ENCODE results near the gene SH3BP2.

SH3BP2 gene

GRCh38 chr4:2858451-2859217 is 65.7 kb downstream of the SH3BP2 start:
- no peak for DNase-seq

- no peak for DNase-seq
Observed at GRCh38 chr4:2859514-2859913, 66.6 kb downstream of the SH3BP2 start.

DNA sequence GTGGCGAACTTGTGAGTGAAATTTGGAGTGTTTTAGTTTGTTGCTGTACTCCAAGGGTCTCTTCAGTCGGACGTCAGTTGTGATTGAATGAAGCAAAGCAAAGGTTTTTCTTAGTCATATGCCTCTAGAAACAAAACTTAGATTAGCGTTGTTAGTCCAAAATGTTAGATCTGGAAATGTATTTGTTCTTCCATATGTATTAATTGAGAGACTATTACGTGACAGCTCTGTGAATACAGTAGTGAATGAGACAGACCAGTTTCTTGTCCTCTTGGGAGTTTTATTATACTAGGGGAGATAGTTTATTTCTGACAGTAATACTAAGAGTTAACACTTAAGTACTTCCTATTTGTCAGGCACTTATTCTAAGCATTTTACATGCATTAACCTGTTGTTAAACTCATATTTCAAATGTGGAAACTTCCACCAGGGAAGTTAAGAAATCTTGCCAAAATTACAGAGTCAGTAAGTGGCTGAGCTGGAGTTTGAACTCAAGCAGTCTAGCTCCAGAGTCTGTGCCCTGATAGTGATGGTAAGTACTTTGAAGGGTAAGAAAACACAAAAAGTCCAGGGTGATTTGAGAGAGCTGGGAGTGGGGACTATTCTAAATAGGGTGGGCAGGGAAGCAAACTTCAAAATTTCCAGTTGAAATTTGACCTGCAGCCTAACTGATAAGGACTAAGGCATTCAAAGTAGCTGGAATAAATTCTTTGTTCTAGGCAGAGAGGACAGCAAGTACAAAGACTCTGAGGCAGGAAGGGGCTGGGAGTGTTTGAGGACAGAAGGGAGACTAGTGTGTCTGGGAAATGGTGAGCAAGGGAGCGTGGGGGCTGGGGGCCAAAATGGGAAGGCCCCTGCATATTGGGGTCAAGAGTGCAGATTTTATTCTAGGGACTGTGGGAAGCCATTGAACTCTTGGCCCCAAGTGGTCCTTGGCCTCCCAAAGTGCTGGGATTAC is 67.8 kb downstream of the SH3BP2 start:
- no peak for DNase-seq

GRCh38 chr4:2861631-2862436 is 68.9 kb downstream of the SH3BP2 start:
- DNase-seq = no peak

DNA sequence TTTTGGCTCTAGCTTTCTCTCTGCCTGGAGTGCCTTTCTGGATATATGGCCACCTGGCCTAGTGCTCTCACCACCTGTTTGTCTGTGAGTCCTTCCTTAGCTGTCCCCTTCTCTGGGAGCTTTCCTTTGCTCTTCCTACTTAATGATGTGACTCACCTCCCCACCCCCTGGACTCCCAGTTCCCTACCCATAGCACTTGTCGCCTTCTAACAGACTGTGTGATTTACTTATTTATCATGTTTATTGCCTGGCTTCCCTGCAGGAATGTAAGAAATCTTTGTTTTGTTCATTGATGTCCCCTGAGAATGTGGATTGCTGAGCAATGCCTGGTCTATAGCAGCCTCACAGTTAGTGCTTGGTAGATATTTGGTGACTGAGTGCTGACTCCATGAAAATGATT is 69.6 kb downstream of the SH3BP2 start:
- no peak for DNase-seq

GRCh38 chr4:2863649-2864048 is 70.8 kb downstream of the SH3BP2 start:
- DNase-seq = no peak

DNA sequence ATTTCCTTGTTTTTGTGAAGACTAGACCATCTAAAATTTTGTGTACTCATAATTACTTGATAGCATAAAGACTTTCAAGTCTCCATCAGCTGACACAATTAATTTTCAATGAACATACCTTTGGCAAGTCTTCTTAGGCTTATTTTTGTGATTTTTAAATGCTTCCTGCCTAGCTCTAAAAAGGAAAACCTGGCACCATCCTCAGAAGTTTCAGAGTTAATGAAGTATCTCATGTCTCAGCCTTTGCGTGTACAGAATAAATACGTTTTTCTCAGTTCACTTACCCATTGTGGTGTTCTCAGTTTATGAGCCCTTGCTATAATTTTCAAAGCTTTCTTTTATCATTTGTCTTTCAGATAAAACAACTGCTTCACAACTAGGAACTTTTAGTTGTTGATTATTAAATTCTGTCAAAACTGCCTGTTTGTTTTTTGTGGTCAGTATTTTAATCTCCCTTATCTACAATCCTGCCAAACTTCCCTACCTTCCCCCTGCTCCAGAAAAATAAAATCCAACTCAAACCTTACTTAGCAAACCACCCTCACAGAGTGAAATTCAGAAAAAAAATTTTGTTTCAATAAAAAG is 72.4 kb downstream of the SH3BP2 start:
- DNase-seq = no peak

DNA sequence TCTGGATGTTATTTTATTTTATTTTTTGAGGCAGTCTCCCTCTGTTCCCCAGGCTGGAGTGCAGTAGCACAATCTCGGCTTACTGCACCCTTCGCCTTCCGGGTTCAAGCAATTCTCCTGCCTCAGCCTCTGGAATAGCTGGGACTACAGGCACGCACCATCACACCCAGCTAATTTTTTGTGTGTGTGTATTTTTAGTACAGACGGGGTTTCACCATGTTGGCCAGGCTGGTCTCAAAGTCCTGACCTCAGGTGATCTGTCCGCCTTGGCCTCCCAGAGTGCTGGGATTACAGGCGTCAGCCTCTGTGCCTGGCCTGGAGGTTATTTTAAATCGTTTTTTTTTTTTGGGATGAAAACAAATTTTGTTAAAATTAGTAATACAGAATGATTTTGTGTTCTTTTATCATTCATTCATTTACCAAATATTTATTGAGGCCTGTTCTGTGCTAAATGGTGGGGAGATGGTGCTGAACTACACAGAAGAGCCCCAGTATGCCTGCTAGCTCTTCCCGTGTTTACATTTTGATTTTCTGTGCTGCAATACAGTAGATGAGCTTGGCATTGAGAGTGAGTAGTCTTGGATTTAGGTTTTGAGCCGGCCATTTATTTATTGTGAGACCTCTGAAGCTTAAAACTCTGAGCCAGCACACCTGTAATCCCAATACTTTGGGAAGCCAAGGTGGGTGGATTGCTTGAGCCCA is 73.4 kb downstream of the SH3BP2 start:
- DNase-seq = no peak

GRCh38 chr4:2866891-2867290 is 74.0 kb downstream of the SH3BP2 start:
- no peak for DNase-seq

DNA sequence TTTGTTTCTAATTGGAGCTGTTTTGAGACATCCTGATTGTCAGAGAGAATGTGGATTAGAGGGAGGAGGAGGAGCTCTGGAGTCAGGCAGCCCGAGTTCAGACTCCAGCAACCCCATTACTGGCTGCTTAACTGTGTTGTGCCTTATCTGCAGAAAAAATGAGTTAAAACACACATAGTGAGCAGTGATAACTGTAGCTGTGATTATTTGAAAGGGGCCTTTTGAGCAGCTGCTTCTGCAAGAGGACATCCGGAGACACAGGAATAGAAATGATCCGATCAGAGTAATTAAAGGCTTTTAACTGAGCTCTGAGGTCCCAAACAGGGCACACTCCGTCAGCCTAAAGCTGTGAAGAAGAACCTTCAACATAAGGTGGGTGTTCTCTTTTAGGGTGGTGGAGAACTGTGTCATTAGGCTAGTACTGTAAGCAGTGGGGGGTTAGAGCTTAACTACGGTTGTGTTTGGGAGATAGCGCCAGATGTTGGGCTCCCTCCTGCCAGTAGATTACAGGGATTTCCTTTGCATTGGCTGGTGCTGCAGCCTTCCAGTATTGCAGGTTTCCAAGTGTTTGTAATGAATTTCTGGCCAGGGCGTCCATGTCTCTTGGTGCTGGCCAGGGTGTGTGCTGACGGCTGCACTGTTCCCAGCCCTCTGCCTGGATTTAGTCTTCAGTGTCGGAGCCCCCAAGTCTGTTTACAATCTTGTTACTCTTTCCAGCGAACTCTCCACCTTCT is 75.0 kb downstream of the SH3BP2 start:
- no peak for DNase-seq

GRCh38 chr4:2868877-2869487 is 76.1 kb downstream of the SH3BP2 start:
- no peak for DNase-seq

- no peak for DNase-seq
Observed at GRCh38 chr4:2869659-2870058, 76.8 kb downstream of the SH3BP2 start.

- DNase-seq = no peak
Observed at GRCh38 chr4:2870082-2870481, 77.2 kb downstream of the SH3BP2 start.

- no peak for DNase-seq
Observed at GRCh38 chr4:2871466-2871865, 78.6 kb downstream of the SH3BP2 start.

- DNase-seq = no peak
Observed at GRCh38 chr4:2871911-2872310, 79.0 kb downstream of the SH3BP2 start.

DNA sequence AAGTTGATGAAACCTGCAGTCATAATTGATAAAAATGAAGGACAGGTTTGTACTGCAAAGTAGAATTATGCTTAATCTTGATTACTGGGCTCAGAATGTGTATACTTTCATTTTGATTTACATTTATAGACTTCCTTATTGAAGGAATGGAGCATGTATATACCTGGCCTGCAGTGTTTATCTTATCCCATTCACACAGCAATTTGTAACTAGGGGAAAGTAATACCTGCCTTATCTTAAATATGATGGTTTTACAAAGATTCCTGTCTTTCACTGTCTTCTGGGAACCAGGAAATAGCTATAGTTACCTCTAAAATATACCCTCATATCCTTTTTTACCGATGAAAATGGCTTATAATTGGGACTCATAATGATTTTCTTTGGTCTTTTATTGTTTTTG is 80.4 kb downstream of the SH3BP2 start:
- DNase-seq = no peak

GRCh38 chr4:2874861-2875260 is 82.0 kb downstream of the SH3BP2 start:
- no peak for DNase-seq

- no peak for DNase-seq
Observed at GRCh38 chr4:2875556-2875955, 82.7 kb downstream of the SH3BP2 start.

- DNase-seq = no peak
Observed at GRCh38 chr4:2878346-2878745, 85.5 kb downstream of the SH3BP2 start.

GRCh38 chr4:2879026-2879425 is 86.1 kb downstream of the SH3BP2 start:
- DNase-seq = no peak

GRCh38 chr4:2881431-2881830 is 88.5 kb downstream of the SH3BP2 start:
- DNase-seq = no peak

Measured in NCI-H2171 (cell line).